Hematopoietic multipotent progenitor cell treated with erythropoietin and hydrocortisone succinate and interleukin-3 and kit ligand, for 17 days (in vitro differentiated cells): Measurements from ENCODE around the gene ZNF625.
"Not testable (repeated sequence)": the region's sequence is repeated elsewhere in the genome, so short reads cannot be mapped to it uniquely, and the experiment has no call there.

ENCODE experiments used
- DNase-seq: peaks from one replicate; pipeline ENCODE4 v3.0.0-alpha.2; 2015; ENCODE audit warnings: low spot score

ZNF625 gene

GRCh38 chr19:12137221-12137940 lies 19.2 kb downstream of the ZNF625 start:
- no peak for DNase-seq

GRCh38 chr19:12133069-12133468 lies 23.5 kb downstream of the ZNF625 start:
- DNase-seq: no peak

- DNase-seq: no peak
Measured at GRCh38 chr19:12126707-12127106, 29.8 kb downstream of the ZNF625 start.

- DNase-seq: no peak
Measured at GRCh38 chr19:12117201-12117970, 39.1 kb downstream of the ZNF625 start.

GRCh38 chr19:12113121-12113520 lies 43.4 kb downstream of the ZNF625 start:
- DNase-seq: no peak

GRCh38 chr19:12112701-12113100 lies 43.8 kb downstream of the ZNF625 start:
- DNase-seq: no peak

- no peak for DNase-seq
Measured at GRCh38 chr19:12111943-12112637, 44.4 kb downstream of the ZNF625 start.

GRCh38 chr19:12111176-12111575 lies 45.4 kb downstream of the ZNF625 start:
- DNase-seq: no peak

GRCh38 chr19:12103909-12104308 lies 52.6 kb downstream of the ZNF625 start:
- DNase-seq: not testable (repeated sequence)

- DNase-seq: no peak
Measured at GRCh38 chr19:12098040-12098439, 58.5 kb downstream of the ZNF625 start.

- DNase-seq: no peak
Measured at GRCh38 chr19:12095111-12095790, 61.3 kb downstream of the ZNF625 start.
